ENCODE measurements around the gene COP1. TPM values are rescaled to one million over a fixed set of nuclear protein-coding genes. Genes with fewer than 3 reads are reported as not detected.

Gene COP1
- total and polyA plus RNA-seq, 3 donors from 2014 or later, result 63.7 to 103 (median 92.9) TPM

DNA sequence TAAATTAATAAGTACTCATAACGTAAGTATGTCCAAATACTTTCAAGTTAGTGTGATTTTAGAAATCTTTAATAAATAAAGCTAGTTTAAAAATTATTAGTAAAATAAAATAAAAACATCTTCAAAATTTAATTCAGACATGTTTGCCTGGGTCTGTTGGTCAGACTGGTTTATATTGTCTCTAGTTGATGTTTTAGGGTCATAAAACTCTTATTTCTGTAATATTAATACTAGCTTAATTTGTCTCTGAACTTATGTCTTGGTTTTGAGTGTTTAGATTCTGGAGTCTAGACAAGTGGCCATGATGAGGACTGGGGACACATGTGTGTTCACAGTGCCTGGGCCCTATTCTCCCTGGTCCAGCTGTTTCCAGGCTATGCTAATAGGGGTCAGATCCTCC is 279.1 kb downstream of the COP1 start:
- H3K9me3 ChIP-seq, result no peaks in the 10 kb centered on the region
- WGBS, 2 donors, result 95% methylated on average over 1 of the region's 1 CpG
- H3K4me1 ChIP-seq, result no peaks in the 10 kb centered on the region
- no peaks in the 10 kb centered on the region for H3K27me3 ChIP-seq
- no peak overlapping the region for H3K27ac ChIP-seq
- TF ChIP-seq, protein P1, sequence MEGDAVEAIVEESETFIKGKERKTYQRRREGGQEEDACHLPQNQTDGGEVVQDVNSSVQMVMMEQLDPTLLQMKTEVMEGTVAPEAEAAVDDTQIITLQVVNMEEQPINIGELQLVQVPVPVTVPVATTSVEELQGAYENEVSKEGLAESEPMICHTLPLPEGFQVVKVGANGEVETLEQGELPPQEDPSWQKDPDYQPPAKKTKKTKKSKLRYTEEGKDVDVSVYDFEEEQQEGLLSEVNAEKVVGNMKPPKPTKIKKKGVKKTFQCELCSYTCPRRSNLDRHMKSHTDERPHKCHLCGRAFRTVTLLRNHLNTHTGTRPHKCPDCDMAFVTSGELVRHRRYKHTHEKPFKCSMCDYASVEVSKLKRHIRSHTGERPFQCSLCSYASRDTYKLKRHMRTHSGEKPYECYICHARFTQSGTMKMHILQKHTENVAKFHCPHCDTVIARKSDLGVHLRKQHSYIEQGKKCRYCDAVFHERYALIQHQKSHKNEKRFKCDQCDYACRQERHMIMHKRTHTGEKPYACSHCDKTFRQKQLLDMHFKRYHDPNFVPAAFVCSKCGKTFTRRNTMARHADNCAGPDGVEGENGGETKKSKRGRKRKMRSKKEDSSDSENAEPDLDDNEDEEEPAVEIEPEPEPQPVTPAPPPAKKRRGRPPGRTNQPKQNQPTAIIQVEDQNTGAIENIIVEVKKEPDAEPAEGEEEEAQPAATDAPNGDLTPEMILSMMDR (IDR thresholded peaks at IDR 0.05), result no peak
- no peak for TF ChIP-seq POLR2A (IDR thresholded peaks at IDR 0.05)
- H3K4me3 ChIP-seq, result no peak overlapping the region
- H3K36me3 ChIP-seq (ENCODE audit: low read depth, missing control alignments), result no peaks in the 10 kb centered on the region
- intact Hi-C loops (cut with DNase I; ENCODE audit: low total_unique reads), result no loop called here
- no peak for DNase-seq

DNA sequence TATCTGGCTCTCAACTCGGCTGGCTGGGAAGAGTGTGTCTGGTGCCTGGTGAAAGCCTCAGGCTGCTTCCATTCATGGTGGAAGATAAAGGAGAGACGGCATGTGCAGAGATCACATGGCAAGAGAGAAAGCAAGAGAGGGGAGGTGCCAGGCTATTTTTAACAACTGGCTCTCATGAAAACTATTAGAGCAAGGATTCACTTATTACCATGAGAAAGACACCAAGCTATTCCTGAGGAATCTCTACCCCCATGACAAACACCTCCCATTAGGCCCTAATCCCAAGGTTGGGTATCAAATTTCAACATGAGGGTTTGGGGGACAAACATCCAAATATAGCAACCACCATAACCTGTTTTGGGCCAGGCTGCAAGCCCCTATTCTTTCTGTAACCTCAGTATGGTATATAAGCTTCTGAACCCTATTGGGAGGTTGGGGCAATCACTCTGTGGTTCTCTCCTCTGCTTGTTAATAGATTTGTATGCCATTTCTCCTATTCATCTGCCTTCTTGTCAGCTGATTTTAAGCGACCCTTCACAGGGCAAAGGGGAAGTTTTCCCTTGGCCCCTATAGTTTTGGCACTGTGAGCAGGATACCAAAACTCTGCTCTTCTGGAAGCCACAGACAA is 284.7 kb downstream of the COP1 start:
- H3K9me3 ChIP-seq, result no peaks in the 10 kb centered on the region
- 66 to 70% methylated on average over 3 of the region's 3 CpGs for WGBS, 2 donors
- no peaks in the 10 kb centered on the region for H3K4me1 ChIP-seq
- TF ChIP-seq, protein P1 (IDR thresholded peaks at IDR 0.05), result no peak
- no peak for TF ChIP-seq POLR2A (IDR thresholded peaks at IDR 0.05)
- no peaks in the 10 kb centered on the region for H3K27me3 ChIP-seq
- no peaks in the 10 kb centered on the region for H3K36me3 ChIP-seq (ENCODE audit: low read depth, missing control alignments)
- DNase-seq, result no peak
- H3K4me3 ChIP-seq, result no peak overlapping the region
- intact Hi-C loops (cut with DNase I; ENCODE audit: low total_unique reads), result no loop called here
- no peak overlapping the region for H3K27ac ChIP-seq

DNA sequence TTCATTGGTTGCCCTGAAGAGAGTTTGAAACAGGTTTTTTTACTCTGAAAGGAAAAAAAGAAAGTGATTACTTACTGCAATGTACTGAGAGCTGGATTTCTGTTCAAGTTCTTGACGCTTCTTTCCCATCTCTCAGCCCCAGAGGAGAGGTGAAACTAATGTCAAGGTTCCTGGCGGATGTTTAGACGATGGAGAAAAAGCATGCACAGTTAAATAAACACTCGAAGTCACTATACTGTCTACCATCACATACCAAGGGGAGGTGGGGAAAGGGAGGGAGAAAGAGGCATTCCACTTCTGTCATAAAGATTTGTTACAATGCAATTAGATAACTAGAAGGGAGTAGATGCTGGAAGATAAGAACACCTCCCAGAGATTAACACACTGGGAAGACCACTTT is 286.7 kb downstream of the COP1 start:
- H3K9me3 ChIP-seq, result no peaks in the 10 kb centered on the region
- 49 to 60% methylated on average over 4 of the region's 4 CpGs for WGBS, 2 donors
- no peaks in the 10 kb centered on the region for H3K4me1 ChIP-seq
- intact Hi-C loops (cut with DNase I; ENCODE audit: low total_unique reads), result no loop called here
- no peak for DNase-seq
- H3K27me3 ChIP-seq, result no peaks in the 10 kb centered on the region
- H3K4me3 ChIP-seq, result no peak overlapping the region
- no peak overlapping the region for H3K27ac ChIP-seq
- H3K36me3 ChIP-seq (ENCODE audit: low read depth, missing control alignments), result no peaks in the 10 kb centered on the region
- TF ChIP-seq POLR2A (IDR thresholded peaks at IDR 0.05), result no peak
- TF ChIP-seq, protein P1 (IDR thresholded peaks at IDR 0.05), result no peak

DNA sequence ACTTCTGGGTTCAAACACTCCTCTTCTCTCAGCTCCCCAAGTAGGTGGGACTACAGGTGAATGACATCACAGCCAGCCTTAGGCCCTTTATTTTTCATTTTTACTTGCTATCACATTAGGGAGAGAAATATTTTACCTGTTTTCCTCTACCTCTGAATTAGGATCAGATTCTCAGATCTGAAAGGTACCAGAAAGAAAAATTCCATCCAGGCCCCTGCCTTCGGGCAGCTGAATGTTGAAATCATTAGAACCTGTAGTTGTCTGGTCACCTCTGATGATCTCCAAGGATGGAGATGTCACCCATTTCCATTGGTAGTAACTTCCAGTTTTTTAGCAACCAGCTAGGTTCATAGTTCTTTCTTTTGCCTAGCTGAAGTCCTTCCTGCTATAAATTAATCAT is 288.1 kb downstream of the COP1 start:
- Histone ChIP-seq H3K9me3 (no peaks in the 10 kb centered on the region), H3K4me3 (no peak overlapping the region), H3K4me1 (no peaks in the 10 kb centered on the region), H3K36me3 (ENCODE audit: low read depth, missing control alignments) (no peaks in the 10 kb centered on the region), H3K27ac (no peak overlapping the region), H3K27me3 (no peaks in the 10 kb centered on the region)
- 90 to 93% methylated on average over 1 of the region's 1 CpG for WGBS, 2 donors
- DNase-seq, result no peak
- TF ChIP-seq, protein P1 (IDR thresholded peaks at IDR 0.05), result no peak
- no peak for TF ChIP-seq POLR2A (IDR thresholded peaks at IDR 0.05)
- intact Hi-C loops (cut with DNase I; ENCODE audit: low total_unique reads), result no loop called here

DNA sequence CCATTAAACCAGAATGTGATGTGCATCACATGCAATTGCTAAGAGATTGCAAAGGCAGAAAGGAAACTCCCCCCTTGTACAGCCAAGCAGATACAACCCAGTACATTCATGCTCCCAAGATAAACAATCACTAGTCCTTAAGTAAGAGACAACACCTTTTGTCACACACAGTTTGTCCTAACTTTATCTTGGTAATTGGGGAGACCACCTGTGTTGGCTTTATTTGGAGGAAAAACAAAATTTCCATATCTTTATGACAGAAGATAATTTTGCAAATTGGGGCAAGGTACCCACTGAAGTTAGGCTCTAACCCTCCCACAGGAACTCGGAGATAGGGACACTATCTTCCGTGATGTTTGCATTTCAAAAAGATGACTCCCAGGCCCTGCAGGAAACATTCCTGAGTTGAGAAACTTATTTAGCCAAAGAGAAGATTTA is 288.7 kb downstream of the COP1 start:
- WGBS, 2 donors, result 58 to 59% methylated on average over 2 of the region's 2 CpGs

More for the DNA sequence above, 288.7 kb downstream of the COP1 start:
- H3K36me3 ChIP-seq (ENCODE audit: low read depth, missing control alignments), result no peaks in the 10 kb centered on the region
- no peaks in the 10 kb centered on the region for H3K9me3 ChIP-seq
- no peak overlapping the region for H3K27ac ChIP-seq
- DNase-seq, result no peak
- intact Hi-C loops (cut with DNase I; ENCODE audit: low total_unique reads), result no loop called here
- no peak for TF ChIP-seq POLR2A (IDR thresholded peaks at IDR 0.05)
- TF ChIP-seq, protein P1 (IDR thresholded peaks at IDR 0.05), result no peak
- no peaks in the 10 kb centered on the region for H3K27me3 ChIP-seq
- no peaks in the 10 kb centered on the region for H3K4me1 ChIP-seq
- H3K4me3 ChIP-seq, result no peak overlapping the region
